Tibial nerve (tissue), 4 donors: Measurements from ENCODE around the gene PEX11G.

Experiments
- EP300 ChIP-seq, 2 donors: sonication (generic); formaldehyde crosslinking; IDR thresholded peaks; one replicate each; pipeline ENCODE4 v1.6.1; 2017; ENCODE audit warnings: antibody characterized with exemption in 2 of 2, mild to moderate bottlenecking in 1 of 2
- POLR2A ChIP-seq, 2 donors: fragments of 450-650 bp; IDR thresholded peaks; one replicate each; pipeline ENCODE4 v1.6.1; 2017; ENCODE audit warnings: antibody characterized with exemption in 2 of 2, mild to moderate bottlenecking in 2 of 2, moderate library complexity in 2 of 2
- TF ChIP-seq, protein P1 (sequence below), 5 experiments: fragments of 200-600 bp in 3 of 5; fragments of 450-650 bp in 2 of 5; sonication (generic) in 3 of 5; IDR thresholded peaks; one replicate each; pipeline ENCODE4 v1.5.1; 2016 to 2019; ENCODE audit warnings: antibody characterized with exemption in 5 of 5, mild to moderate bottlenecking in 3 of 5, moderate library complexity in 2 of 5

DNA sequence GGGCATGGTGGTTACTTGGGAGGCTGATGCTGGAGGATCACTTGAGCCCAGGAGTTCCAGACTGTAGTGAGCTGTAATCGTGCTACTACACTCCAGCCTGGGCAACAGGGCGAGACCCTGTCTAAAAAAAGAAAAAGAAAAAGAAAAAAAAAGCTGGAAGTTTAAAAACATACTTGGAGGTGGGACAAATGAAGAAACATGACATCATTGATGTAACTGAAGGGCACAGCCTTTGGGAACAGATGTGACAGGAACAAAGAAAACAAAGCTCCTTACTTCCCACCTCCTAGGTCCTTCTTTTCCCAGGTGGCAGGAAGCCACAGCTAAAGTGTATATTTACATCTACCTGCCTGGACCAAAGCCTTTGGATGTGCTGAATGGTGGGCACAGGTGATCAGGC, 1.9 kb downstream of the PEX11G start:
- TF ChIP-seq POLR2A (IDR thresholded peaks at IDR 0.05) (no peak), EP300 (IDR thresholded peaks at IDR 0.05) (no peak)
- TF ChIP-seq, protein P1, sequence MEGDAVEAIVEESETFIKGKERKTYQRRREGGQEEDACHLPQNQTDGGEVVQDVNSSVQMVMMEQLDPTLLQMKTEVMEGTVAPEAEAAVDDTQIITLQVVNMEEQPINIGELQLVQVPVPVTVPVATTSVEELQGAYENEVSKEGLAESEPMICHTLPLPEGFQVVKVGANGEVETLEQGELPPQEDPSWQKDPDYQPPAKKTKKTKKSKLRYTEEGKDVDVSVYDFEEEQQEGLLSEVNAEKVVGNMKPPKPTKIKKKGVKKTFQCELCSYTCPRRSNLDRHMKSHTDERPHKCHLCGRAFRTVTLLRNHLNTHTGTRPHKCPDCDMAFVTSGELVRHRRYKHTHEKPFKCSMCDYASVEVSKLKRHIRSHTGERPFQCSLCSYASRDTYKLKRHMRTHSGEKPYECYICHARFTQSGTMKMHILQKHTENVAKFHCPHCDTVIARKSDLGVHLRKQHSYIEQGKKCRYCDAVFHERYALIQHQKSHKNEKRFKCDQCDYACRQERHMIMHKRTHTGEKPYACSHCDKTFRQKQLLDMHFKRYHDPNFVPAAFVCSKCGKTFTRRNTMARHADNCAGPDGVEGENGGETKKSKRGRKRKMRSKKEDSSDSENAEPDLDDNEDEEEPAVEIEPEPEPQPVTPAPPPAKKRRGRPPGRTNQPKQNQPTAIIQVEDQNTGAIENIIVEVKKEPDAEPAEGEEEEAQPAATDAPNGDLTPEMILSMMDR (IDR thresholded peaks at IDR 0.05): no peak
